Right ventricle myocardium superior (tissue), 1 donor: Measurements from ENCODE around the gene COL3A1. TPM values are rescaled to one million over a fixed set of nuclear protein-coding genes. Genes with fewer than 3 reads are reported as not detected.

Source experiments
- ATAC-seq: fragments of 200-7000 bp; cut with Tn5 transposase; one replicate; pipeline ENCODE4 v1.9.1; 2020; ENCODE audit warnings: mild to moderate bottlenecking; ENCODE audit not compliant: poor library complexity
- DNase-seq: peaks from one replicate; pipeline ENCODE4 v3.0.0-alpha.2; 2020
- intact Hi-C: fragments of 100-400 bp; cut with DNase I; formaldehyde crosslinking; loops from one replicate; pipeline ENCODE4 v1.11.2; 2022
- long read RNA-seq: library from polyadenylated mRNA; unstranded; transcript quantifications from one replicate; pipeline ENCODE4 v2.0.0, GENCODE V29; 2021
- total RNA-seq: library from RNA; stranded (reverse); fragmentation: NEBNext Ultra II Directional; extraction: Animal tissue kit (Norgen Biotek cat#: 25700); gene quantifications from one replicate; pipeline ENCODE4 v1.2.1, GENCODE V29; 2021
- donor health status: DM: no; HTN: yes; CAD: no; lungs with severe emphysema.

Gene COL3A1
- 47.0 TPM for total RNA-seq
- long read RNA-seq, full-length matches to known transcripts, result 122 of 157 reads
- long read RNA-seq, partial matches to known transcripts, result 30 of 157 reads
- long read RNA-seq, other reads (novel, unspliced or antisense), result 5 of 157 reads

DNA sequence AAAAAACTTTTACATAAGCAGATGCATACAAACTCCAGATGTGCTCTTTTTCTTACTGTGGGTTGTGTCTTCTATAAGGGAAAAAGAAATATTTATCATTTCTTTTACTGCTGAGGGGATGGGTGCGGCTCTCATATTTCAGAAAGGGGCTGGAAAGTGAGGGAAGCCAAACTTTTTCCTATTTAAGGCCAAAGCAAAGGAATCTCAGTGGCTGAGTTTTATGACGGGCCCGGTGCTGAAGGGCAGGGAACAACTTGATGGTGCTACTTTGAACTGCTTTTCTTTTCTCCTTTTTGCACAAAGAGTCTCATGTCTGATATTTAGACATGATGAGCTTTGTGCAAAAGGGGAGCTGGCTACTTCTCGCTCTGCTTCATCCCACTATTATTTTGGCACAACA is at the start of gene COL3A1:
Gene COL3A1 (plus strand): TSS at position 210 of the 400 bp plus-strand sequence. CDS start 117 bp downstream, at position 327.
- DNase-seq (peak; percentile 45), ATAC-seq (peak; percentile 49)
- intact Hi-C loops, result no loop called here

GRCh38 chr2:188928643-188929042 is 45.5 kb upstream of the COL3A1 start:
- ATAC-seq (no peak), DNase-seq (no peak)
- intact Hi-C loops, result no loop called here

GRCh38 chr2:188931361-188931760 is 42.8 kb upstream of the COL3A1 start:
- intact Hi-C loops, result no loop called here
- DNase-seq (no peak), ATAC-seq (no peak)

- DNase-seq (no peak), ATAC-seq (peak; percentile 86)
- intact Hi-C loops, result no loop called here
Observed at GRCh38 chr2:188937228-188938220, 36.6 kb upstream of the COL3A1 start.

GRCh38 chr2:188940171-188940570 is 34.0 kb upstream of the COL3A1 start:
- intact Hi-C loops, result no loop called here
- DNase-seq (no peak), ATAC-seq (peak; percentile 44)

DNA sequence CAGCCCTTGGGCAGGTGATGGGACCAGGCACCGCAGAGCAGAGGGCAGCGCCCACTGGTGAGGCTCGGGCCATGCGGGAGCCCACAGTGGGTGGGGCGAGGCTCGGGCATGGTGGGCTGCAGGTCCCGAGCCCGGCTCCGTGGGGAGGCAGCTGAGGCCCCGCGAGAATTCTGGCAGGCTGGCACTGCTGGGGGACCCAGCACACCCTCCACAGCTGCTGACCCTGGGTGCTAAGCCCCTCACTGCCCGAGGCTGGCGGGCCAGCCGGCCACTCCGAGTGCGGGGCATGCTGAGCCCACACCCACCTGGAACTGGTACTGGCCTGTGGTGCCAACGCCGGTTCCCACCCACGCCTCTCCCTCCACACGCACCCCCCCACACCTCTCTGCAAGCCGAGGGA is 29.7 kb upstream of the COL3A1 start:
- DNase-seq (no peak), ATAC-seq (no peak)
- intact Hi-C loops, result no loop called here

DNA sequence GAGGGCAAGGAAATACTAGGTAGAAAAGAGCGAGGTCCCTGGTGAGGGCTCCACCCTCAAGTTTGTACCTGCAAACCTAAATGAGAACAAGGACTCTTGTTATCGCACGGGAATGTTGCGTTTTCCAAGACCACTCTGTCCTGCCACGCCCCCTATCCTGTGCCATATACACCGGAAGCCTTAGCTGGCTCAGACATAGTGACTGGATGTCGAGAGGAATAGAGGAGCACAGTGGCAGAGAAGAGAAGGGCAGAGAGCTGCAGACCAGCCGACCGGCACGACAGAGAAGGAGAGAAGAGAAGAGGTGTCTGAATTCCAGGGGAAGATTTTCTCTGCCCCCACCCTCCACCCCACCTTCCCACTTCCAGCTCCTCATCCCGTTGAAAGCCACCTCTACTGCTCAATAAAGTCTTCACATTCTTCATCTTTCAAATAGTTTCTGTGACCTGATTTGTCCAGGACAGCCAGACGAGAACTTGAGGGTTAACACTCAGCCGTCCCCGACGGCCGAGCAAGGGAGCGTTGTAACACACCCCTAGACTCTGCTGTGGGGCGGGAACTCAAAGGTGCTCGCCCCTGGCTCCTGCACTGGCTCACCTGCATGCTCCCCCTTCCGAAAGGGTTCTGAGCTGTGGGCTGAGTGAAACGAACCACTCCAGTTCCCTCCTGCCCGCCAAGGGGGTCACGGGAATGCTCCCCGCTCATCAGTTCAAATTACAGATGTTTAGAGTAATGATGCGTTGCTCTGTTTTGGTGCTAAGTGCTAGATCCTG is 24.9 kb upstream of the COL3A1 start:
- DNase-seq (no peak), ATAC-seq (no peak)
- intact Hi-C loops, result no loop called here

DNA sequence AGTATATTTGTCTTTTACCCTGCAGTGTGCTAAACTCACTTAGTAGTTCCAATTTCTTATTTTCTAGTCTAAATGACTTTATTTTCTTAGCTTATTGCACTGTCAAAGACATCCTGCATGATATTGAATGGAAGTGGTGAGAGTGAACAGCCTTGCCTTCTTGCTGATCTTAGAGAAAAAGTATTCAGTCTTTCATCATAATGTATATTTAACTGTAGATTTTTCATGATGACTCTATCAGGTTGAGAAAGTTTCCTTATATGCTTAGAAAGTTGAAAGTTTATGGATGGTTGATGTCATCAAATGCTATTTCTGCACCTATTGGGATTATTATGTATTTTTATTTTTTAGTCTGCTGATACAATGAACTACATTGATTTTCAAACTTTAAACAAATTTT is 21.3 kb upstream of the COL3A1 start:
- intact Hi-C loops, result no loop called here
- ATAC-seq (no peak), DNase-seq (no peak)

- ATAC-seq, result no peak
- intact Hi-C loops, result no loop called here
- no peak for DNase-seq
Observed at GRCh38 chr2:188956290-188956689, 17.9 kb upstream of the COL3A1 start.

- ATAC-seq (no peak), DNase-seq (no peak)
- intact Hi-C loops, result no loop called here
Observed at GRCh38 chr2:188956961-188957360, 17.2 kb upstream of the COL3A1 start.

DNA sequence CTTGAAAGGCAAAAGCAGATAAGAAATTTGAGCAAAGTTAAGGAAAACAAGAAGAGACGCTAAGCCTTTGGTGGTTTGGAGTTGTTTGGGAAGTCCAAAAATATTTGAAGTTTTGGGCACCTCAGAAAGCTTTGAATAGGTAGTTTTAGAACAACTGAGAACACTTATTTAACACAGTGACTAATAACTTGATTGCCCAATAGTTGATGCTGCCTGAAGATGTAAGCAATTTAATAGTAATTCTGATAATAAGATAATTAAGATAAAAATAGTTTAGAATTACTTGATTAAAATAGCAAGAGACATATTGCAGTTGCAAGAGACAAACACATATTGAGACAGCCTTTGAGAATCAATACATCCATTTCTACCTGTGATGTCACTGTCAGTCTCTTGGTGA is 16.5 kb upstream of the COL3A1 start:
- ATAC-seq, result no peak
- intact Hi-C loops, result no loop called here
- DNase-seq, result no peak

- DNase-seq, result no peak
- ATAC-seq, result no peak
- intact Hi-C loops, result no loop called here
Observed at GRCh38 chr2:188963741-188964140, 10.4 kb upstream of the COL3A1 start.

DNA sequence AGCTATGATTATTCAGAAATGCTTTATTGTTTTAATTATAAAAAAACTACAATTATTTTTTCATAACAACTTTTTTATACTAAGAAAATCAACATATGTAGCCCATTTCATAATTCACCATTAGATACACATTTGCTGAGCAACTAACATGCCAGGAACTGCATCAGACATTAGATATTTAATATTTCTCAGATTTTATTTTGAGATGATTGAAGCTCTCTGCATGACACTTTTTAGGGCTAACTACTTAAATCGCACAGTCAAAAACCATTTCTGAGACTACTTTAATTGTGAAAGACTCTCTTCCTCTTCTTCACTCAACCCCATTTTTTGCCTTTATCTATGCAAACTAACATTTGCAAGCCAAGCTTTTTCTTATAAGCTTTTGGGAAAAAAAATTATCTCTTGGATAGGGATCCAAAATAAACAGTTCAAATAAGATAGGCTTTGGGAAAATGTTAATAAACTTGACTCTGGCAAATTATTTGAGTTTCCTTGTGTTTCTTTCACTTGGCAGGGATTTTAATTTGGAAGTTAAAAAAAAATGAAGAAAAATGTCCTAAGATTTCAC is 9.1 kb upstream of the COL3A1 start:
- peak; percentile 60 for ATAC-seq
- DNase-seq, result no peak
- intact Hi-C loops, result no loop called here

- intact Hi-C loops, result no loop called here
- DNase-seq, result no peak
- no peak for ATAC-seq
Observed at GRCh38 chr2:188965563-188965962, 8.6 kb upstream of the COL3A1 start.

GRCh38 chr2:188966079-188966571 is 8.0 kb upstream of the COL3A1 start:
- ATAC-seq (peak; percentile 59), DNase-seq (no peak)
- intact Hi-C loops, result no loop called here

DNA sequence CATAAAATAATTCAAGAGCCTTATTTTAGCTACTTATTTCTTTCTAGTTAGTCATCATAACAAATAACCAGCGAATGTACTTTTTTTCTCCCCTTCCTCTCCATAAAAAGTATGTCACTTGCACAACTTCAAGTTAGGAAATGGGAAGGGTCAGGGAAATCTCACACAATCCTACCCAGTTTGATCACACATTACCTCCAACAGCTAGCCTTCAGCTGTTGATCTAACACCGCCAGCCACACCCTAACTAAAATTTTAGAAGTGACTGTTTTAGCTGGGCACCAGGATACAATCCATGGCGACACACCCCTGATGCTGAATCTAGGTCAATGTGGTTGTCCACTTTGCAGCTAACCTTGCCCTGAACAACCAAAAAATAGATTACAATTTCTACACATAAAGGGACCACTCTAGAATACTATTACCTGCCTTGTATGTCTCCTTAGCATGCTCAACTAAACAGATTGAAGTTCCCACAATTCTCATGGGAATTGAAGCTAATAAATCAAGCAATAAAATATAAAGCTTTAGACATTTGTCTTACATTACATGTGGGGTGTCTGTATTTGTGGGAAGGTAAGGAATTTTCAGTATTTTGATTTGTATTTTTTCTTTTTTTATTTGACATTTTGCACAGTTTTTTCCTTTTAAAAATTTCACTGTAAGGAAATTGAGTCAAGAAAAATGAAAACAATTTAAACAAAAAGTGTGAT is 7.3 kb upstream of the COL3A1 start:
- intact Hi-C loops, result no loop called here
- no peak for ATAC-seq

DNA sequence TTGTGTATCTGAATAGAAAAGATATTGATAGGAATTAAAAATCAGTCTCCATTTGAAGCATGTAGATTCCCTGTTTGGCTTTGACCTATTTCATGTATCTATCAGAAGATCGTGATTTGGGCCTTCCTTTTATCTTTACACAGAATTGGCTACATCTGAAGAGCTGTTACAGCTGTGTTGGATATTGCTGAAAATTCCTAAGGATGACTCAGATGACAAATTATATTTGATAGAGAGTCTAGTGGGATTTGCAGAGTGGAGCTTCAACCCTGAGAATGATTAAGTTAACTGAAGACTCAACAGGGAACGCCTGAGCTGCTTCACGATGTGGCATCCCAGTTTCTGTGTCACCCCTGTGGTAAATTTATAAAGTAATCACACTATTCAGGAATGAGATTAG is 4.9 kb upstream of the COL3A1 start:
- ATAC-seq, result peak; percentile 31
- DNase-seq, result no peak
- intact Hi-C loops, result no loop called here

More for the DNA sequence above, 7.3 kb upstream of the COL3A1 start:
- no peak for DNase-seq

- intact Hi-C loops, result no loop called here
- no peak for DNase-seq
- ATAC-seq, result no peak
Observed at GRCh38 chr2:188969651-188970050, 4.5 kb upstream of the COL3A1 start.
